Cardiac fibroblast (primary cell): ENCODE data around the gene MXD1.

Experiments
- DNase-seq, 2 donors: peaks; one replicate each; pipeline versions ENCODE4 v3.0.0 to v3.0.0-alpha.2; 2010; ENCODE audit warnings: low read depth in 2 of 2
- H3K4me3 ChIP-seq, 2 donors: replicated peaks in 1 of 2; 1 replicate in 1 of 2; 2 replicates in 1 of 2; pipeline ENCODE4 v1.5.1; 2011; ENCODE audit warnings: low read depth in 2 of 2, low read length in 2 of 2, mild to moderate bottlenecking in 2 of 2, moderate library complexity in 1 of 2
- TF ChIP-seq, protein P1 (sequence below): IDR thresholded peaks from one replicate; pipeline ENCODE4 v1.5.1; 2011; ENCODE audit warnings: low read depth, mild to moderate bottlenecking, low read length, inconsistent platforms

MXD1 gene

DNA sequence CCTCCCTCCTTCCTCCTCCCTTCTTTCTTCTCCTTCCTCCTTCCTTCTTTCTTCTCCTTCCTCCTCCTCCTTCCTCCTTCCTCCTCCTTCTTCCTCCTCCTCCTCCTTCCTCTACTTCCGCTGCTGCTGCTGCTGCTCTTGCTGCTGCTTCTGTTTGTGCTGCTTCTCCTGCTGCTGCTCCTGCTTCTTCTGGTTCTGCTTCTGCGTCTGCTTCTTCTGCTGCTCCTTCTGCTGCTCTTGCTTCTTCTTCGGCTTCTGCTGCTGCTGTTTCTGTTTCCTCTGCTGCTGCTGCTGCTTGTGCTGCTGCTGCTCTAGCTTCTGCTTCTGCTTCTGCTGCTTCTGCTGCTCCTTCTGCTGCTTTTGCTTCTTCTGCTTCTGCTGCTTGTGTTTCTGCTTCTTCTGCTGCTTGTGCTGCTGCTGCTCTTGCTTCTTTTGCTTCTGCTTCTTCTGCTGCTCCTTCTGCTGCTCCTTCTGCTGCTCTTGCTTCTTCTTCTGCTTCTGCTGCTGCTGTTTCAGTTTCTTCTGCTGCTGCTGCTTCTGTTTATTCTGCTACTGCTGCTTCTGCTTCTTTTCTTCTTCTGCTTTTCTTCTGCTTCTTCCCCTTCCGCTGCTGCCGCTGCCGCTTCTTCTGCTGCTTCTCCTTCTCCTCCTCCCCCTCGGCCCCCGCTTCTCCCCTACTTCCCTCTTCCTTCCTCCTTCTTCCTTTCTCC is 12.5 kb upstream of the MXD1 start:
- H3K4me3 ChIP-seq, result no peak overlapping the region
- TF ChIP-seq, protein P1, sequence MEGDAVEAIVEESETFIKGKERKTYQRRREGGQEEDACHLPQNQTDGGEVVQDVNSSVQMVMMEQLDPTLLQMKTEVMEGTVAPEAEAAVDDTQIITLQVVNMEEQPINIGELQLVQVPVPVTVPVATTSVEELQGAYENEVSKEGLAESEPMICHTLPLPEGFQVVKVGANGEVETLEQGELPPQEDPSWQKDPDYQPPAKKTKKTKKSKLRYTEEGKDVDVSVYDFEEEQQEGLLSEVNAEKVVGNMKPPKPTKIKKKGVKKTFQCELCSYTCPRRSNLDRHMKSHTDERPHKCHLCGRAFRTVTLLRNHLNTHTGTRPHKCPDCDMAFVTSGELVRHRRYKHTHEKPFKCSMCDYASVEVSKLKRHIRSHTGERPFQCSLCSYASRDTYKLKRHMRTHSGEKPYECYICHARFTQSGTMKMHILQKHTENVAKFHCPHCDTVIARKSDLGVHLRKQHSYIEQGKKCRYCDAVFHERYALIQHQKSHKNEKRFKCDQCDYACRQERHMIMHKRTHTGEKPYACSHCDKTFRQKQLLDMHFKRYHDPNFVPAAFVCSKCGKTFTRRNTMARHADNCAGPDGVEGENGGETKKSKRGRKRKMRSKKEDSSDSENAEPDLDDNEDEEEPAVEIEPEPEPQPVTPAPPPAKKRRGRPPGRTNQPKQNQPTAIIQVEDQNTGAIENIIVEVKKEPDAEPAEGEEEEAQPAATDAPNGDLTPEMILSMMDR, result no peak
- no peak for DNase-seq

DNA sequence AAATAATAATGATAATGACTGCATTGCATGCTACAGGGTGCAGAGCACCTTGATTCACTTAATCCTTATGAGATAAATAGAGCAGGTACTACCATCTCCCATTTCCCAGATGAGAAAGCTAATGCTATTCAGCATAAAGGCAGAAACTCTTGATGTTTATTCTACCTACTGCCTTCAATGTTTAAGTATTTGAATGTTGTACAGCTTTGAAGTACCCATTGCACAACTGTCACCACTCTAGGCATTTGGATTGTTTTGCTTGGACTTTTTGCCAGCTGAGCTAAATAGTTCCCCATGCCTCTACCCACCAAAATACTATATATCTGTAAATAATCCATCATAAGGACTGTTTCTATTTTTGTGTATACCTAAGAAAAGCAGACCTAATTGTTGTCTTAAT is 7.7 kb upstream of the MXD1 start:
- DNase-seq, result no peak
- TF ChIP-seq, protein P1, result no peak
- H3K4me3 ChIP-seq, result no peak overlapping the region

DNA sequence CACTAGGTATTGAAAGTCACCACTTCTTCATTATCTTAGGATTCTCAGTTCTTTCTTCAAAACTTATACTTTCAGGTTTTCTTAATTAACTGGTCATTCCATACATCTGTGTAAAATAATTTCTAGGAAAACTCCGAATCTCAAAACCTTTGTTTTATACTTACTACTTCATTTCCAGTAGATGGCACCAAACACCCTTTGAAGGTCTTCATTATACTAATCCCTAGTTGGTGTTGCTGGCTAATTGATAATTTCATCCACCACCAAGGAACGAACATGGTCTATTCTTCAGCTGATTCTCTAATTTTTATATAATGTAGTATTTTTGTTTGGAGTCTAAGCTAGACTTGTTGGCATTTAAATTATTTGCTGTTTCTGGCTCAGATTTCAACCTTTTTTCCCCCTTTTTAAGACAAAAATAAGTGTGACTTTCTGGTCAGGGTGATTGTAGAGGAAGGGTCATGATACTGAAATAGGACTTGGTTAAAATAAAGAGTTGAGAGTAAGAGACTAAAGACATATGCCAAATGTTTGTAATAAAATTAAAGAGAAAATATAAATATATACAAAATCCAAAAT is 2.8 kb upstream of the MXD1 start:
- DNase-seq, result peak; percentile 70 to 78
- TF ChIP-seq, protein P1, result peak; percentile 42
- no peak overlapping the region for H3K4me3 ChIP-seq

DNA sequence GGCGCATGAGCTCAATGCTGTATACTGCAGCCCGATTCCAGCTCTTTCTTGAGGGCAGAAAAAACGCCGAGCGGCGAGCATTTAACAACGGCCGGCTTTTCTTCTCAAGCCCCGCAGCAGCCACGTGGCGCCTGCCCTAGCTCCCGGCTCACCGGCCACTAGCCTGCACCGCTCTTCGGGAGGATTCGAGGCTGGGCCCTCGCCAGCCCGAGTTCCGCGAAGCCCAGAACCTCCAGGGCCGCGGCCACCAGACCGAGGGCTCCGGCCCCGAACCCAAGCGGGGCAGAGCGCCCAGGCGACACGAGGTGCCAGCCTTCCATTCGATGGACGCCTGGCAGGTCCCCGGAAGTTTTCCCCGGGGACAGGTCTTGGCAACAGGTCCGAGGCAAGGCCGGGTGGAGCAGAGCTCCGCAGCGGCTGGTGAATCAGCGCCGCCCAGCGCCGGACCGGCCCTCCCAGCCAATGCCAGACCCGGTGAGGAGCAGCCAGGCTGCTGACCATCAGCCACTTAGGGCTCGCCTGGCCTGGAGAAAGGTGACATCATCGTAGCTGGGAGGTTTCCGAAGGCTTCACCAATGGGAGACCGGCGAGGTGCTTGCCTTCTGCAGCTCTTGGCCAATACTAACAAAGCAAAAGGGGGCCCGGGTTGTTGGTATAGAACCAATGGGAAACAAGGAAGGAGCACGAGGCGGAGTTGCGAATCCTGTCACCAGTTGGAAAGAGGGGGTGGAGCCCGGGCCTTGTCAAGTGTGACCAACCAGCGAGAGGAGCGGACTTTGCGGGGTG is 552 bp upstream of the MXD1 start:
- TF ChIP-seq, protein P1, result no peak
- DNase-seq, result peak; percentile 100
- H3K4me3 ChIP-seq, result peak overlapping the region; percentile 66 to 77

DNA sequence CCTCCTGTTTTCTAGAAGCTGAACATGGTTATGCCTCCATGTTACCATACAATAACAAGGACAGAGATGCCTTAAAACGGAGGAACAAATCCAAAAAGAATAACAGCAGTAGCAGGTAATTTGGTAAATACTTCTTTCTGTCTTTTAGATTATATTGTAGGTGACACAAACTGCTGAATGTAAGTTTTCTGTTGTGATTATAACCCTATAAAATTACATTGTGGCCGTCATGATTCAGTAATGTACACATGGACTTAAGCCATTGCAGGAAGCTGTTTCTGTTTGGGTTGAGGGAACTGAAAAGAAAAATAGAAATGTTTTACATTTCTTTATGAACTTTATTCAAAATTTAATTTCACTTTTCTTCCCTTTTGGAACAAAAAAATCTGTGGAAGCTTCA is 1.2 kb downstream of the MXD1 start:
- no peak for DNase-seq
- TF ChIP-seq, protein P1, result no peak

DNA sequence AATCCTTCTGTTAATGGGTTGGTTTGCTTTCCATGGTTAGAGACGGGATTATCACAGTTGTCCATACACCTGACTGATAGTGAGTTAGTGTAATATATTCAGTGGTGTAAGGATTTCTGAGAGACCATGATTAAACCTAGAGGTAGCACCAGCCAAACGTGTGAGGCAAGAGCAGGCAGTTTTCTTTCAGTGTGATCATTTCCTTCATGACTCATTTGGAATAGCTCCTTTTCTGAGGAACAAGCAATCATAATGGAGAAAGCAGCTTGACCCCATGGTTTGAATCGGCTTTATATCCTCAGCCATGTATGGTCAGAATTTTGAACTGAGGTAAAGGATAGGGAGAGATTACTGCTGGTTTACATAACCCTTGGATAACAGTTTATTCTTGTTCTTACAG is 2.9 kb downstream of the MXD1 start:
- TF ChIP-seq, protein P1, result no peak
- peak; percentile 88 to 92 for DNase-seq
- H3K4me3 ChIP-seq, result peak overlapping the region in 1 of 2 donors; percentile 7

More for the DNA sequence above, 1.2 kb downstream of the MXD1 start:
- H3K4me3 ChIP-seq, result peak overlapping the region; percentile 77 to 92
